T-helper 2 cell treated with Interferon-gamma antibody and Interleukin-4, amounts not matched to agents 5 μg/mL and 100 μg/mL, for 36 hours (primary cell): ENCODE results near the gene PPA1.
"Not testable (repeated sequence)": the region's sequence is repeated elsewhere in the genome, so short reads cannot be mapped to it uniquely, and the experiment has no call there.

Experiments used
- DNase-seq: peaks from one replicate; pipeline ENCODE4 v3.0.0; 2021; ENCODE audit warnings: low spot score
- H3K27ac Mint-ChIP-seq: one replicate; pipeline ENCODE4 v1.8.0; 2021; ENCODE audit warnings: mild to moderate bottlenecking, mixed read lengths
- H3K27me3 Mint-ChIP-seq: one replicate; pipeline ENCODE4 v1.8.0; 2021; ENCODE audit warnings: low read depth, mixed read lengths
- H3K36me3 Mint-ChIP-seq: one replicate; pipeline ENCODE4 v1.8.0; 2021; ENCODE audit warnings: low read depth, mixed read lengths
- H3K4me1 Mint-ChIP-seq: one replicate; pipeline ENCODE4 v1.8.0; 2021; ENCODE audit warnings: low read depth, mixed read lengths
- H3K4me3 Mint-ChIP-seq: one replicate; pipeline ENCODE4 v1.8.0; 2022; ENCODE audit warnings: mild to moderate bottlenecking, moderate library complexity, mixed read lengths
- H3K9me3 Mint-ChIP-seq: one replicate; pipeline ENCODE4 v1.8.0; 2021; ENCODE audit warnings: mixed read lengths

The PPA1 gene

GRCh38 chr10:70160798-70161197 is 72.4 kb downstream of the PPA1 start:
- peaks cover 56% of the 10 kb centered on the region for H3K4me1 Mint-ChIP-seq
- H3K27ac Mint-ChIP-seq, result no peak overlapping the region
- DNase-seq, result no peak
- peaks cover 67% of the 10 kb centered on the region for H3K36me3 Mint-ChIP-seq
- no peak overlapping the region for H3K4me3 Mint-ChIP-seq
- H3K27me3 Mint-ChIP-seq, result no peaks in the 10 kb centered on the region
- no peaks in the 10 kb centered on the region for H3K9me3 Mint-ChIP-seq

GRCh38 chr10:70159366-70159765 is 73.9 kb downstream of the PPA1 start:
- not testable (repeated sequence) for H3K9me3 Mint-ChIP-seq, DNase-seq, H3K4me3 Mint-ChIP-seq, H3K27me3 Mint-ChIP-seq, H3K27ac Mint-ChIP-seq
- peaks cover 70% of the 10 kb centered on the region for H3K36me3 Mint-ChIP-seq
- H3K4me1 Mint-ChIP-seq, result peaks cover 47% of the 10 kb centered on the region

- Mint-ChIP-seq H3K4me3 (no peak overlapping the region), H3K36me3 (peaks cover 69% of the 10 kb centered on the region), H3K27ac (no peak overlapping the region), H3K9me3 (no peaks in the 10 kb centered on the region), H3K27me3 (no peaks in the 10 kb centered on the region), H3K4me1 (peaks cover 34% of the 10 kb centered on the region)
- no peak for DNase-seq
These were observed 75.1 kb downstream of the PPA1 start for GRCh38 chr10:70158113-70158512.

GRCh38 chr10:70155255-70155838 is 77.9 kb downstream of the PPA1 start:
- peaks cover 11% of the 10 kb centered on the region for H3K4me1 Mint-ChIP-seq
- no peak overlapping the region for H3K27ac Mint-ChIP-seq
- H3K4me3 Mint-ChIP-seq, result no peak overlapping the region
- no peak for DNase-seq
- H3K36me3 Mint-ChIP-seq, result peaks cover 75% of the 10 kb centered on the region
- H3K9me3 Mint-ChIP-seq, result no peaks in the 10 kb centered on the region
- H3K27me3 Mint-ChIP-seq, result no peaks in the 10 kb centered on the region
